AML-193 (cell line): ENCODE data around the gene CSGALNACT2.

Source experiments
- DNase-seq, 2 experiments: peaks; one replicate each; lab custom pipeline; 2025; lab: John Stamatoyannopoulos, UW

The CSGALNACT2 gene

DNA sequence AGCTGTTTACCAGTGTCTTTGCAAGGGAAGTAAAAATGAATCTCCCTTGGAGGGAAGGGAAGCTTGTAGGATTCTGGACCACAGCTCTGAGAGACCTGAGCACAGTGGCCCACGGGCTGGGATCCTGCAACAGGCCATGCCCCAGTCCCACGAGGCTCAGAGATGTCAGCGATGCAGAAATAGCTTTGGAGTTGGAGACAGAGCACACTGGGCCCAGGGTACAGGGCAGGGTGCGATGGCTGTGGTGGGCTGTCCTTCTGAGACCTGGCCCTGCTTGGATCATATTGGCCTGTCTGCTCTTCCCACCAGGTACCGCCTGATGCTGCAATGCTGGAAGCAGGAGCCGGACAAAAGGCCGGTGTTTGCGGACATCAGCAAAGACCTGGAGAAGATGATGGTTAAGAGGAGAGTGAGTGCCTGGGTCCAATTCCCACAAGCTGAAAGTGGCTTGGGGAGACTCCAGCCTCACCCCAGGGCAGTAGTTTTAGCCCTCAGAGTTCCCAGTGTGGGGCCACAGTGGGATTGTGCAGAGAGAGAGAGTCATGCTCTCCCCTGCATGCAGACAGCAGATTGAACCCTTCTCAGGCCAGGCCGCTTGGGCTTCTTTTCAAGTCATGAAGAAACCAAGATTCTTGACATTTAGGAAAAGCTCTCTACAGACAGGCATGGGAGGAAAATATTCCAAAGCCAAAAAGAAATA is 13.5 kb upstream of the CSGALNACT2 start:
- DNase-seq: no peak

DNA sequence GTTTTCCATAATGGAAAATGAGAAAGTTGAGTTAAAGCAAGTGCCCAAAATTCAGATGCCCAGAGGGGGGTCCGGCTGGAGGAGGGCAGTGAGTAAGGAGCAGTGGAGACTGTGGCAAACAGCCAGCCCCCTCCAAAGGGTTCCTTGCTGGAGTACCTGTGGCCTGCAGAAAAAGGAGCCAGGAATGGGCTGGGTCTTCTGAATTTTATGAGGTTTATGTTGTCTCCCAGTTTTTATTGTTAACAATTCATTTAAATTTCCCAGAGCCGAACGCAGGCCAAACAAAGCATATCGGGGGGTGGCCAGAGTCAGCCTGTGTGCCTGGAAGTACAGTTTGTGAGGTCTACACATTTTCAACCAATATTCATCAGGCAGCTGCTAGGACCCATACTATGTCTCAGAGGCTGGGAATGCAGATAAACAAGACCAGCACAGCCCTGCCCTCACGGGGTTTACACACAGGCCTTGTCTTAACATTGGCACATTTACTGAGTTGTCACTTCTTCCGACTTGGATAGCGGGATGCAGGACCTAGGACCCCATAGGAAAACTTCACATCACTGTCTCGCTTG is 12.9 kb upstream of the CSGALNACT2 start:
- no peak for DNase-seq

DNA sequence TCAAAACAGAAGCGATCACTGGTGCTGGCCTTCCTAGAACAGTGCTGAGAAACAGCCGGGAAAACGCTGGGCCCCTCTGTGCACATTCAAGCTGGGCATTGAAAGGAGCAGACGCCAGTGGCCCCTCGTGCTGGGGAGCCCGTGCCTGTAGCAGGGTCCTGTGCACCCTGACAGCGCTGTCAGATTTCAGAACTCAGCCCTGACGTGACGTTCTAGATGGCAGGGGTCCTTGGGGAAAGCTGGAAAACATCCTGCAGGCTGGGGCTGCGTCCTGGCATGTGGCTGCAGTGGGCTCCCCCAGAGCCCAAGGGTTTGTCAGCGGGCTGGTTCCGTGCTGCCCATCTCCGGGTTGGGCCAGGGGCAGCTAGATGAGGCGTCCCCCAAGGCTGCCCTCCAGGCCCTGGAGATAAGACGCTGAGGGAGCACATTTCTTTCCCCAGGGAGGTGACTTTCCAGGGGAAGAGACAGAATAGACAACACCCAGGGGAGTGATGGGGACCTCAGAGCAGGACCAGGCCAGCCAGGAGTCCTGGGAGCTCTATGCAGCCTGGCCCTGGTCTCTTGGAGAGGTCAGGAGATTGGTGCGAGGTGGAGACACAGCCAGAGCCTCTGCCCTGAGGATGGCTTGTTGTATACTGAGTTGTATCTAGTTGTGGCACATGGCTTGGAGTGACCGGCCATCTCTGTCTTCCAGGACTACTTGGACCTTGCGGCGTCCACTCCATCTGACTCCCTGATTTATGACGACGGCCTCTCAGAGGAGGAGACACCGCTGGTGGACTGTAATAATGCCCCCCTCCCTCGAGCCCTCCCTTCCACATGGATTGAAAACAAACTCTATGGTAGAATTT is 12.1 kb upstream of the CSGALNACT2 start:
- no peak for DNase-seq

DNA sequence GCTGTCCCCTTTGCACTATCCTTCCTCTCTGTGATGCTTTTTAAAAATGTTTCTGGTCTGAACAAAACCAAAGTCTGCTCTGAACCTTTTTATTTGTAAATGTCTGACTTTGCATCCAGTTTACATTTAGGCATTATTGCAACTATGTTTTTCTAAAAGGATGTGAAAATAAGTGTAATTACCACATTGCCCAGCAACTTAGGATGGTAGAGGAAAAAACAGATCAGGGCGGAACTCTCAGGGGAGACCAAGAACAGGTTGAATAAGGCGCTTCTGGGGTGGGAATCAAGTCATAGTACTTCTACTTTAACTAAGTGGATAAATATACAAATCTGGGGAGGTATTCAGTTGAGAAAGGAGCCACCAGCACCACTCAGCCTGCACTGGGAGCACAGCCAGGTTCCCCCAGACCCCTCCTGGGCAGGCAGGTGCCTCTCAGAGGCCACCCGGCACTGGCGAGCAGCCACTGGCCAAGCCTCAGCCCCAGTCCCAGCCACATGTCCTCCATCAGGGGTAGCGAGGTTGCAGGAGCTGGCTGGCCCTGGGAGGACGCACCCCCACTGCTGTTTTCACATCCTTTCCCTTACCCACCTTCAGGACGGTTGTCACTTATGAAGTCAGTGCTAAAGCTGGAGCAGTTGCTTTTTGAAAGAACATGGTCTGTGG is 11.4 kb upstream of the CSGALNACT2 start:
- no peak for DNase-seq

DNA sequence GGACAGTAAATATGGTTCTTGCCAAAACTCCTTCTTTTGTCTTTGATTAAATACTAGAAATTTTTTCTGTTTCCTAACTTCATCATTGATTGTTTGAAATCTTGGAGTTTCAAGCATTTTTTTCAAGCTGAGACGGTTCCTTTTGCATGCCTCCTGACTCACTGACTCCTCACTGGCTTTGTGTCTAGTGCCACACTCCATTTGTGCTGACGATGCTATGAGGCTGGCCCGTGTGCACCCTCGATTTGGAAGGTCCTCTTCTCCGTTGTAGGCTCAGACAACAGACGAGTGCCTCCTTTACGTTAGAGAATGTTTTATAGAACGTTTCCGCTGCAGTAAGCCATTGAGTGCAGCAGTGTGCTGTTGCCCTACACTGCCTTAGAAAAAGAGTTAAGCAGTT is 10.8 kb upstream of the CSGALNACT2 start:
- DNase-seq: no peak

DNA sequence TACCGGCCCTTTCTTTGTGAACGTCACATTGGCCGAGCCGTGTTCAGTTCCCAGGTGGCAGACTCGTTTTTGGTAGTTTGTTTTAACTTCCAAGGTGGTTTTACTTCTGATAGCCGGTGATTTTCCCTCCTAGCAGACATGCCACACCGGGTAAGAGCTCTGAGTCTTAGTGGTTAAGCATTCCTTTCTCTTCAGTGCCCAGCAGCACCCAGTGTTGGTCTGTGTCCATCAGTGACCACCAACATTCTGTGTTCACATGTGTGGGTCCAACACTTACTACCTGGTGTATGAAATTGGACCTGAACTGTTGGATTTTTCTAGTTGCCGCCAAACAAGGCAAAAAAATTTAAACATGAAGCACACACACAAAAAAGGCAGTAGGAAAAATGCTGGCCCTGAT is 9.9 kb upstream of the CSGALNACT2 start:
- no peak for DNase-seq

DNA sequence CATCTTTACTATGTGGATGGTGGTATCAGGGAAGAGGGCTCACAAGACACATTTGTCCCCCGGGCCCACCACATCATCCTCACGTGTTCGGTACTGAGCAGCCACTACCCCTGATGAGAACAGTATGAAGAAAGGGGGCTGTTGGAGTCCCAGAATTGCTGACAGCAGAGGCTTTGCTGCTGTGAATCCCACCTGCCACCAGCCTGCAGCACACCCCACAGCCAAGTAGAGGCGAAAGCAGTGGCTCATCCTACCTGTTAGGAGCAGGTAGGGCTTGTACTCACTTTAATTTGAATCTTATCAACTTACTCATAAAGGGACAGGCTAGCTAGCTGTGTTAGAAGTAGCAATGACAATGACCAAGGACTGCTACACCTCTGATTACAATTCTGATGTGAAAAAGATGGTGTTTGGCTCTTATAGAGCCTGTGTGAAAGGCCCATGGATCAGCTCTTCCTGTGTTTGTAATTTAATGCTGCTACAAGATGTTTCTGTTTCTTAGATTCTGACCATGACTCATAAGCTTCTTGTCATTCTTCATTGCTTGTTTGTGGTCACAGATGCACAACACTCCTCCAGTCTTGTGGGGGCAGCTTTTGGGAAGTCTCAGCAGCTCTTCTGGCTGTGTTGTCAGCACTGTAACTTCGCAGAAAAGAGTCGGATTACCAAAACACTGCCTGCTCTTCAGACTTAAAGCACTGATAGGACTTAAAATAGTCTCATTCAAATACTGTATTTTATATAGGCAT is 9.1 kb upstream of the CSGALNACT2 start:
- peak; percentile 78 to 87 for DNase-seq

DNA sequence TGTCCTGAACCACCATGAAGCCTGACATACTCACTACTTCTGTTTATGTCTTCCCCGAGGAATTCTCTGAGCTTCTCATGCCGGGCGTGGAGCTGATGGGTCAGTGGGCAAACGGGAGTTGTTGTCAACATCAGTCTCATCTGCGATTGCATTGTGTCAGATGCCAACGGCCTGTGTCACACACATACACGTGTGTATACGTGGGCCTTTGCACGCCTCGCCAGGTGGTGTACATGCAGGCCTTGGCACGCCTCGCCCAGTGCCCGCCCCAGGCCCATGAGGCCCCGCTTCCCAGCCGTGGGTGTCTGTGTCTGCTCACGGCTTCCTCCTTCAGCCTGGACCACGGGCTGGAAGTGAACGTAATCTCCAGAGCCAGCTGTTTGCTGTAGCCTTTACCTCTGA is 7.5 kb upstream of the CSGALNACT2 start:
- DNase-seq: no peak

DNA sequence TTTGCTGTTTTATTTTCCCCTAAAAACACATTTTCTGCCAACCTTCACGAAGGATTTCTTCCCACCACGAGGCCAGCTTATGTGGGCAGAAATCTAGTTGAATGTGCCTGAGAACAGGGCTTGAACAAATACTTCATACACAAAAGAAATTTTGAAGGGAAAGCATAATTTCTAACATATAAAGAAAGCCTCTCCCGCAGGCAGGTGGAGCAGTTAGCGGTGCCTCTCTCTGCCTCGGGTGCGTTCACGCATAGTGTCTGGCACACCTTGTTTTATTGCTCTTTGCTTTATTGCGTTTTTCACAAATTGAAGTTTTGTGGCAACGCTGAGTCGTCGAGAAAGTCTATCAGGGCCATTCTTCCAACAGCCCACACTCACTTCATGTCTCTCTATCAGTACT is 7.0 kb upstream of the CSGALNACT2 start:
- DNase-seq: no peak

DNA sequence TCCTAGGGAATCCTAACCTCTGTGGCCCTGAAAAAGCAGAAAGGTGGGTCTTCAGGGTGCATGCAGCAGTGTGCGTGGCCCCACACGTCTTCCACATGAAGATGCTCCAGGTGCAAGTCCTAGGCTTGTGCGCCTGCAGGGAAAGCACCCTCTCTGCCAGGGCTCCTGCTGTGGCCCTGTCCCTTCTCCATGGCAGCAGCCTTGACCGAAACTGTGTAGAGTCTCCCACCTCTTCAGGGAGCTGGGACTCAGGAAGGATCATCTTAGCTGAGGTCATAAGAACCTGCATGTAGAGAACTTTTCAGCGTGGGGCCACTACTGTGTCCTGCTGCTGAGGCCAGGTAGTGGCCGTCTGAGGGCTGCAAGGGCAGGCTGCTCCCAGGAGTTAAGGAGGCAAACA is 6.3 kb upstream of the CSGALNACT2 start:
- no peak for DNase-seq

DNA sequence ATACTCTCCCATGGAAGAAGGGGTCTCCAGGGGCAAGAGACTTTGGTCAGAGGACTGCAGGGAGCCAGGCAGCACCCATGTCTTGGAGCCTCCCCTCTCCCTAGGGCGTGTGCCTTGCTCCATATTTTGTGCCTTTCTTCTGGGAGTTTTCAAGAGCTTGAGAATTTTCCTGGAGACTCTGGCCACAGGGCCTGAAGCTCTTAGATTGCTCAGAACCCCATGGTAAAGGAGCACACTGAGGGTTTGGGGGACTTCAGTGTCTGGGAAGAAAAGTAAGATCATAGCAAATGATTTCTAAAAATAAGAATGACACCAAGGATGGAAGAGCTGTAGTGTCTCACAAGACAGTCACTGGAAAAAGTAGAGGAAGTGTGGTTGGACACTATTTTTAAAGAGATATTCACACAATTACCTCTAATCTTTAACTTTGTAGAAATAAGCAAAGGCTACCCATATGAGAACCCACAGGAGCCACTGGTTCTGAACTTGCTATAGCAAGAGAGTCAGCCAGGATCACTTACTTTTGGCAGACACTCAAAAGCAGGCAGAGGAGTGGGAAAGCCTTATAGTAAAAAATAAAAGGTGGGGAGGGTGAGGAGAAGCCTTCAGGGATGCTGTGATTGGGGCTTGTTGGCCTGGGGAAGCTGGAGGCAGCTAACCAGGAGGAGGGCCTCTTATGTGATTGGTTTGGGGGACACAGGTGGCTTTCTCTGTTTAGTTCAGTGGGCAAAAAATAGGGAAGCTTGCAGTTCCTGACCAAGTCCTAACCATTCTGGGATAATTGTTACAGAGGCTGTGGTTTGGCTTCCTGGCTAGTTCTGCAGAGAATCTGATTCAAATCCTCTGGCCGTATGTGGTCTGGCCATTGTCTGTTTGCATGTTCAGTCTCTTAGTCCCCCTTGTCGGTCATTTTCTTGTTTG is 5.1 kb upstream of the CSGALNACT2 start:
- no peak for DNase-seq

DNA sequence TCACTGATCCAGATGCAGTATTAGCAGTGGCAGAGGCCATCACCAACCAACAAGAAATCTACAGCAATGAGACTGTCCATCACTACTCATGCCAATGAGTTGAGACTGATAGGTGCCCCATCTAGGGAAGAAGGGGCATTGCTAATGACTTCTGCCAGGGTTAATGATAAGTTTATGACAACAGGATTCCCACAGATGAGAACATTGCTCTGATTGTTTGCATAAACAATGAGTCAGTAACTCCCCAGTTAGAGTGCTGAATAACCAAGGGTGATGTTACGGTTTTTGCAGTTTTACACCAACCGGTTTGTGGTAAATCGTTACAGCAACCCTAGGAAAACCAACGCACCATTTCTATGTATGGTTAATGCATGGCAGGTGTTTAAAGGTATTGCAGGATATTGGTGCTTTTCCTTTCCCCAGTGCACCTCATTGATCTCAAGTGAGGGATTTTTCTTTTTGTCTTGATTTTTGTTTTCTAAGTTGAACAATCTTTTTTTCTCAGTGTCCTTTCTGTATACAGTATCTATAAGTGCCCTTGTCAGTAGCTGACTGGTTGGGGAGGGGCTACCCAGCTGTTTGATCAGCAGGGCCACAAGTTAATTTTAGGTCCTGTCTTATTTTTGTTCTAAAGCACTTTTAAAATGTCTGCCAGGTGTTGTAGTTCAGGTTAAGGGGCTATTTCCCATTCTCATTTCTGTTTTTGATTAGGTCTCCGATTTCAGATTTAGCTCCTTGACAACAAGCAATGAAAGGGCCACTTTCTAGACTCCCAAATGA is 3.9 kb upstream of the CSGALNACT2 start:
- DNase-seq: no peak

DNA sequence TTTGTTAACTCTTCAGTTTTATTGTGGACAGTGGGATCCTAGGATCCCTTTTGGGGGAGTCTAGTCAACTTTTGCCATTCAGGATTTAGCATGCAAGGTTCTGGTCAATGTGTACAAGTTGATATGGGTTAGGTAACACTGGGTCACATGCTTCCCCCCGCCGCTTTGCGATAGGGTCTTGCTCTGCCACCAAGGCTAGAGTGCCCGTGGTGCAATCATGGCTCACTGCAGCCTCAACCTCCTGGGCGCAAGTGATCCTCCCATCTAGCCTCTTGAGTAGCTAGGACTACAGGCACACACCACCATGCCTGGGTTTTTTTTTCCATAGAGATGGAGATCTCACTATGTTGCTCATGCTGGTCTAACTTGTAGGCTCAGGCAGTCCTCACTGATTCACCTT is 3.2 kb upstream of the CSGALNACT2 start:
- DNase-seq: no peak

DNA sequence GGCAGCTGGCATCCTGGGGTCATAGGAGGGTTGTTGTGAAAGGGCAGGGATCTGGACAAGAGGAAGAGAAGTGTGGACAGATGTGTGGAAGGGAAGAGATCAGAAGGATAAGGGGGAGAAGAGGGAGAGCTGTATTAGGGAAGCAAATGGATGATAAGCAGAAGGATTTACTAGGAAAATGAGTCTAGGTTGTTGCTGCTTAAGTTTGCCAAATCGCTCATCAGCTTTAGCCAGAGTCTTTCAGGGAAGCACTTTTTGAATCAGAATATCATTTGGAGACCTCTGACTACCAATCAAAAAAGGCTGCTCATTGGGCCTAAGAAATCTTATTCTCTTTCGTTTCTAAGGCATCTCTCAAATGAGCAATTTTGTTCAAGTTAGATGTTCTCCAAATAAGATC is 2.6 kb upstream of the CSGALNACT2 start:
- no peak for DNase-seq

DNA sequence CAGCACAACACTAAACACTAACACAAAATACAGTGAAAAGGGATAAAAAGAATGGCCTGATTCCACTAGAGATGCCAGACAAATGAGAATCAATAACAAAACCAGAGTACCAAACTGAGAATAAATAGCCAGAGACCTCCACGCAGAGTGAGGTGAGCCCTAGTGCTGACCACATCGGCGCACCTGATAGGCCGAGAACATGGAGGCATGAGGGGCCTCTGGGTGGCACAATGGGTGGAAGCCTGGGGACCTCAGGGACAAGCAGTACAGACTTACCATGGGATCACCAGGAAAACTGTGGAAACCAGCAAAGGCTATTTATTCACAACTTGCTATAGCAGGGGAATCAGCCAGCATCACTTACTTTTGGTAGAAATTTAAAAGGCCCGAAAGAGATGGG is 1.8 kb upstream of the CSGALNACT2 start:
- DNase-seq: no peak

DNA sequence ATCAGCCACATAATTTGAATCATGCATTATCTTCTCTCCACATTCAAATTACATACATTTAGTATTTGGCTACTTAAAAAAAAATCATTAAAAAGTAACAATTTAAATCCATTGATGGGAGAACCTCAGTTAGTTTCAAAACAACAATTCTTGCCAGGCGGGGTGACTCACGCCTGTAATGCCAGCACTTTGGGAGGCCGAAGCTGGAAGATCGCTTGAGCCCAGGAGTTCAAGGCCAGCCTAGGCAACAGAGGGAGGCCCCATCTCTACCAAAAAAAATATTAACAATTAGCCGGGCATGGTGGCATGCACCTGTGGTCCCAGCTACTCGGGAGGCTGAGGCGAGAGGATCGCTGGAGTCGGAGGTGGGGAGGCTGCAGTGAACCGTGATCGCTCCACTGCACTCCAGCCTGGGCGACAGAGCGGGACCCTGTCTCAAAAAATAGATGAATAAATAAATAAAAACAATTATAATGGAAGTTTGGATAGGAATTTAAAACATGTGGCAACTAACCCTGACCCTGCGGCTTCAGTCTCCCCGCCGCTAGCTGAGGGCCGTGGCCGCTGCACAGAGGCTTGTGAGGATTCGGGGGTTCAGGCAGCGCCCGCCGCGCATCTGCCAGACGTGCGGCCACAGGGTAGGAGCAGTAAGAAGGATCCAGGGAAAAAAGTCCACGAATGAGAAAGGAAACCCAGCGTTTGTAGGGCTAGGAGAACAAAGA is 1.1 kb upstream of the CSGALNACT2 start:
- DNase-seq: no peak

DNA sequence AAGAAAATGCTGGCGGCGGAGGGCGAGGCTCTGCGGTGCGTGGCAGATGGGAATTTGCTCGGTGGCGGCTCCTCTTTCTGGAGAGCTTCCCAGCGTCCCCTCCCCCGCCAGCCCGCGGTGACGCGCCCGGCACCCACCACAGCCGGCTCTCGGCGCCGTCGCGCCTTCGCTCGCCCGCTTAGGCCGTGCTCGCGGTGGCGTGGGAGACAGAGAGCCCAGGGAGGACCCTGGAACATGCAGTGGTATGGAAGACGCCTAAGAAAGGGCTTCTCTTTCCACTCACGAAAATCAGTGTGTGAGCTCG is 576 bp upstream of the CSGALNACT2 start:
- DNase-seq: no peak

DNA sequence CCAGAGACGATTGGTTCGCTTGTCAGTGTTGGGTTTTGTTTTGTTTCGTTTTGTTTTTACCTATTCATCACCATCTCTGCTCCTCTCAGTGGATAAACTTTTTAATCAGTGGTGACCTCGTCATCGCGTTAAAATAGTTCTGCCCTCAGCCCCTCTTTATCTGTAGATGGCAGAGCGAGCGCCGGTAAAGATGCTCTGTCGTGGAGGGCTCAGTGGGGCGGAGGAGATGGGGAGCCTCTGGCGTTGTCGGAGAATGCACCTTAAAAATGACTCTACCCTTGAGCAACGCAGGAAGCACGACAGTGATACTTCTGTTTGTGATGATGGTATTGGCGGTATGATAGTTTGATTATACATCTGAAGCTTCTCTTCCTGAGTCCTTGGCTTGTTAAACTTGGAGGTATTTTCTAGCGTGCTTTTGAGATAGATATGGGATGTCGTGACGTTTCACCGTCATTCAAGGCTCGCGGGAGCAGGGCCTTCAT is 554 bp downstream of the CSGALNACT2 start:
- DNase-seq: peak; percentile 58 to 70

DNA sequence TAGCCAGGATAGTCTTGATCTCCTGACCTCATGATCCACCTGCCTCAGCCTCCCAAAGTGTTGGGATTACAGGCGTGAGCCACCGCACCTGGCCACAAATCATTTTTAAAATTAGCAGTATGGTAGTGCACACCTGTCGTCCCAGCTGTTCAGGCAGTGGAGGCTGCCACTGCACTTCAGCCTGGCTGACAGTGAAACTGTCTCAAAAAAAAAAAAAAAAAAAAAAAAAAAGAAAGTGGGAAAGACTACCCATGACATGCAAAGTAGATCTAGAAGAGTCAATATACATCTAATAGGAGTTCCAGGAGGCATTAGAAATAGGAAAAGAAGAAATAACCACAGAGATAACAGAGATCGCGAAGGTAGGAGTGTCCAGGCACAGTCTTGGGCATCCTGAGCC is 3.2 kb downstream of the CSGALNACT2 start:
- DNase-seq: no peak
